Endodermal cell (in vitro differentiated cells): ENCODE measurements around the gene UBASH3B. TPM values are rescaled to one million over a fixed set of nuclear protein-coding genes. Genes with fewer than 3 reads are reported as not detected.

ENCODE experiments used
- DNase-seq: peaks from one replicate; pipeline ENCODE4 v3.0.0-alpha.2; 2017
- H3K27ac ChIP-seq: 2 replicates; pipeline ENCODE4 v1.5.1; 2013; ENCODE audit warnings: mild to moderate bottlenecking, low read depth, low read length, moderate library complexity
- H3K27me3 ChIP-seq: 2 replicates; pipeline ENCODE4 v1.6.1; 2013; ENCODE audit warnings: mild to moderate bottlenecking, low read length, moderate library complexity; ENCODE audit not compliant: insufficient read depth, control insufficient read depth, poor library complexity, severe bottlenecking
- H3K36me3 ChIP-seq: 2 replicates; pipeline ENCODE4 v1.7.0; 2013; ENCODE audit warnings: mild to moderate bottlenecking, low read length, moderate library complexity; ENCODE audit not compliant: control insufficient read depth, insufficient read depth
- H3K4me1 ChIP-seq: one replicate; pipeline ENCODE4 v1.7.0; 2013; ENCODE audit warnings: low read length; ENCODE audit not compliant: control insufficient read depth, insufficient read depth
- H3K4me3 ChIP-seq: 2 replicates; pipeline ENCODE4 v1.5.1; 2013; ENCODE audit warnings: mild to moderate bottlenecking, low read length, moderate library complexity
- H3K9ac ChIP-seq: 2 replicates; pipeline ENCODE4 v1.6.1; 2013; ENCODE audit warnings: mild to moderate bottlenecking, low read length, moderate library complexity; ENCODE audit not compliant: poor library complexity, severe bottlenecking; ENCODE audit errors: extremely low read depth
- H3K9me3 ChIP-seq: 2 replicates; pipeline ENCODE4 v1.6.1; 2013; ENCODE audit warnings: mild to moderate bottlenecking, low read length, moderate library complexity; ENCODE audit not compliant: control insufficient read depth
- H3K27ac Mint-ChIP-seq: 2 replicates; pipeline ENCODE4 v1.8.0; 2020; ENCODE audit warnings: mixed read lengths
- H3K27me3 Mint-ChIP-seq: 2 replicates; pipeline ENCODE4 v1.8.0; 2021; ENCODE audit warnings: mild to moderate bottlenecking, mixed read lengths; ENCODE audit not compliant: insufficient read depth
- H3K36me3 Mint-ChIP-seq: 2 replicates; pipeline ENCODE4 v1.8.0; 2020; ENCODE audit warnings: low read depth, mixed read lengths
- H3K4me1 Mint-ChIP-seq: 2 replicates; pipeline ENCODE4 v1.8.0; 2020; ENCODE audit warnings: mixed read lengths
- H3K4me3 Mint-ChIP-seq: 2 replicates; pipeline ENCODE4 v1.8.0; 2020; ENCODE audit warnings: mild to moderate bottlenecking, moderate library complexity, mixed read lengths
- H3K9me3 Mint-ChIP-seq: 2 replicates; pipeline ENCODE4 v1.8.0; 2020; ENCODE audit warnings: mild to moderate bottlenecking, mixed read lengths
- WGBS, 2 experiments: methylation state at CpG; one replicate each; pipeline versions ENCODE4 v1.1.5 to v1.1.7; 2013; ENCODE audit warnings: missing lambda C conversion rate in 2 of 2, mixed read lengths in 1 of 2; ENCODE audit not compliant: insufficient coverage in 1 of 2, insufficient read length in 1 of 2; 5-methylcytosine and 5-hydroxymethylcytosine counted together
- total RNA-seq, 2 donors: library from RNA; stranded (reverse); fragmentation: NEBNext Ultra II Directional in 1 of 2; extraction: Animal tissue kit (Norgen Biotek cat#: 25700) in 1 of 2; gene quantifications; 2 replicates in 1 of 2; 3 replicates in 1 of 2; pipeline ENCODE4 v1.2.1, GENCODE V29; 2021
- TF ChIP-seq, protein P1 (sequence below): fragments of 200-600 bp; sonication (generic); conservative IDR thresholded peaks from 2 replicates; pipeline ENCODE4 v1.5.0; 2021; ENCODE audit warnings: antibody characterized with exemption, mild to moderate bottlenecking

The UBASH3B gene
- total RNA-seq, 2 donors from 2014 or later, result 6.0 to 9.0 TPM

- Histone ChIP-seq H3K27me3 (no peaks in the 10 kb centered on the region), H3K9me3 (peaks cover 42% of the 10 kb centered on the region), H3K27ac (no peak overlapping the region), H3K4me1 (no peaks in the 10 kb centered on the region), H3K9ac (no peak overlapping the region), H3K36me3 (no peaks in the 10 kb centered on the region), H3K4me3 (no peak overlapping the region)
- DNase-seq, result no peak
- H3K27ac Mint-ChIP-seq, result no peak overlapping the region
- TF ChIP-seq, protein P1, sequence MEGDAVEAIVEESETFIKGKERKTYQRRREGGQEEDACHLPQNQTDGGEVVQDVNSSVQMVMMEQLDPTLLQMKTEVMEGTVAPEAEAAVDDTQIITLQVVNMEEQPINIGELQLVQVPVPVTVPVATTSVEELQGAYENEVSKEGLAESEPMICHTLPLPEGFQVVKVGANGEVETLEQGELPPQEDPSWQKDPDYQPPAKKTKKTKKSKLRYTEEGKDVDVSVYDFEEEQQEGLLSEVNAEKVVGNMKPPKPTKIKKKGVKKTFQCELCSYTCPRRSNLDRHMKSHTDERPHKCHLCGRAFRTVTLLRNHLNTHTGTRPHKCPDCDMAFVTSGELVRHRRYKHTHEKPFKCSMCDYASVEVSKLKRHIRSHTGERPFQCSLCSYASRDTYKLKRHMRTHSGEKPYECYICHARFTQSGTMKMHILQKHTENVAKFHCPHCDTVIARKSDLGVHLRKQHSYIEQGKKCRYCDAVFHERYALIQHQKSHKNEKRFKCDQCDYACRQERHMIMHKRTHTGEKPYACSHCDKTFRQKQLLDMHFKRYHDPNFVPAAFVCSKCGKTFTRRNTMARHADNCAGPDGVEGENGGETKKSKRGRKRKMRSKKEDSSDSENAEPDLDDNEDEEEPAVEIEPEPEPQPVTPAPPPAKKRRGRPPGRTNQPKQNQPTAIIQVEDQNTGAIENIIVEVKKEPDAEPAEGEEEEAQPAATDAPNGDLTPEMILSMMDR, result no peak
- H3K9me3 Mint-ChIP-seq, result peaks cover 42% of the 10 kb centered on the region
- peaks cover 10% of the 10 kb centered on the region for H3K4me1 Mint-ChIP-seq
- no peaks in the 10 kb centered on the region for H3K27me3 Mint-ChIP-seq
- no peak overlapping the region for H3K4me3 Mint-ChIP-seq
- 89 to 94% methylated on average over 3 to 5 of the region's 5 CpGs for WGBS, 2 experiments
- peaks cover 21% of the 10 kb centered on the region for H3K36me3 Mint-ChIP-seq
Observed at GRCh38 chr11:122815900-122816299, 160.4 kb downstream of the UBASH3B start.

- H3K36me3 Mint-ChIP-seq, result peaks cover 27% of the 10 kb centered on the region
- Histone ChIP-seq H3K4me1 (no peaks in the 10 kb centered on the region), H3K27me3 (no peaks in the 10 kb centered on the region), H3K36me3 (no peaks in the 10 kb centered on the region), H3K9ac (no peak overlapping the region), H3K4me3 (no peak overlapping the region), H3K27ac (no peak overlapping the region), H3K9me3 (peaks cover 53% of the 10 kb centered on the region)
- peaks cover 53% of the 10 kb centered on the region for H3K9me3 Mint-ChIP-seq
- H3K27ac Mint-ChIP-seq, result no peak overlapping the region
- DNase-seq, result no peak
- TF ChIP-seq, protein P1, result no peak
- WGBS, 2 experiments, result 90 to 97% methylated on average over 5 to 8 of the region's 8 CpGs
- H3K4me3 Mint-ChIP-seq, result no peak overlapping the region
- peaks cover 10% of the 10 kb centered on the region for H3K4me1 Mint-ChIP-seq
- H3K27me3 Mint-ChIP-seq, result no peaks in the 10 kb centered on the region
Observed at GRCh38 chr11:122816761-122817520, 161.4 kb downstream of the UBASH3B start.

GRCh38 chr11:122820158-122820557 lies 164.6 kb downstream of the UBASH3B start:
- H3K36me3 ChIP-seq, result peaks cover 6% of the 10 kb centered on the region
- WGBS, 2 experiments, result 89 to 100% methylated on average over 1 to 2 of the region's 2 CpGs
- peaks cover 55% of the 10 kb centered on the region for H3K36me3 Mint-ChIP-seq

More at GRCh38 chr11:122820158-122820557, 164.6 kb downstream of the UBASH3B start:
- Histone ChIP-seq H3K27me3 (no peaks in the 10 kb centered on the region), H3K4me1 (no peaks in the 10 kb centered on the region), H3K9ac (no peak overlapping the region), H3K27ac (no peak overlapping the region), H3K9me3 (peaks cover 81% of the 10 kb centered on the region), H3K4me3 (peak overlapping the region; percentile 55)
- TF ChIP-seq, protein P1, result no peak
- Mint-ChIP-seq H3K4me3 (no peak overlapping the region), H3K4me1 (no peaks in the 10 kb centered on the region), H3K27ac (no peak overlapping the region), H3K27me3 (no peaks in the 10 kb centered on the region), H3K9me3 (peaks cover 84% of the 10 kb centered on the region)
- DNase-seq, result no peak
